GM18526 (cell line): ENCODE measurements around the gene SPINK14.

Experiments
- POLR2A ChIP-seq: IDR thresholded peaks from 3 replicates; pipeline ENCODE4 v1.6.1; 2011; ENCODE audit not compliant: insufficient read length; ENCODE audit errors: extremely low read depth

The SPINK14 gene

GRCh38 chr5:148168246-148168645 is at the start of gene SPINK14:
TSS of gene SPINK14 (plus strand) at chr5:148168546. CDS start at chr5:148169733, 1,187 bp downstream.
- no peak for TF ChIP-seq POLR2A

- no peak for TF ChIP-seq POLR2A
These were observed 48.0 kb upstream of the SPINK14 start for GRCh38 chr5:148120317-148120716.

GRCh38 chr5:148125641-148126040 is 42.7 kb upstream of the SPINK14 start:
- no peak for TF ChIP-seq POLR2A

- no peak for TF ChIP-seq POLR2A
These were observed 33.0 kb upstream of the SPINK14 start for GRCh38 chr5:148135091-148136048.

- TF ChIP-seq POLR2A: no peak
These were observed 27.5 kb upstream of the SPINK14 start for GRCh38 chr5:148140846-148141245.

- no peak for TF ChIP-seq POLR2A
These were observed 26.7 kb upstream of the SPINK14 start for GRCh38 chr5:148141645-148142044.

- TF ChIP-seq POLR2A: no peak
These were observed 22.4 kb upstream of the SPINK14 start for GRCh38 chr5:148145916-148146315.

GRCh38 chr5:148146487-148146886 is 21.9 kb upstream of the SPINK14 start:
- no peak for TF ChIP-seq POLR2A

- no peak for TF ChIP-seq POLR2A
These were observed 20.9 kb upstream of the SPINK14 start for GRCh38 chr5:148147415-148147814.

- TF ChIP-seq POLR2A: no peak
These were observed 16.5 kb upstream of the SPINK14 start for GRCh38 chr5:148151872-148152271.

- no peak for TF ChIP-seq POLR2A
These were observed 15.6 kb upstream of the SPINK14 start for GRCh38 chr5:148152781-148153180.

GRCh38 chr5:148156609-148157008 is 11.7 kb upstream of the SPINK14 start:
- no peak for TF ChIP-seq POLR2A

- TF ChIP-seq POLR2A: no peak
These were observed 6.3 kb upstream of the SPINK14 start for GRCh38 chr5:148162038-148162437.

GRCh38 chr5:148163345-148163744 is 5.0 kb upstream of the SPINK14 start:
- TF ChIP-seq POLR2A: no peak

- TF ChIP-seq POLR2A: no peak
These were observed 1.6 kb upstream of the SPINK14 start for GRCh38 chr5:148166550-148167283.

GRCh38 chr5:148172377-148172776 is 4.0 kb downstream of the SPINK14 start:
- no peak for TF ChIP-seq POLR2A

- no peak for TF ChIP-seq POLR2A
These were observed 8.1 kb downstream of the SPINK14 start for GRCh38 chr5:148176480-148176879.

- TF ChIP-seq POLR2A: no peak
These were observed 8.9 kb downstream of the SPINK14 start for GRCh38 chr5:148177207-148177606.
